NCI-H524 treated with DMSO at 0.1 percent for 48 hours (cell line): ENCODE measurements around the gene CLEC16A.
"Not testable (repeated sequence)": the region's sequence is repeated elsewhere in the genome, so short reads cannot be mapped to it uniquely, and the experiment has no call there.

Source experiments
- DNase-seq: peaks from one replicate; lab custom pipeline; 2025; lab: John Stamatoyannopoulos, UW

CLEC16A gene

DNA sequence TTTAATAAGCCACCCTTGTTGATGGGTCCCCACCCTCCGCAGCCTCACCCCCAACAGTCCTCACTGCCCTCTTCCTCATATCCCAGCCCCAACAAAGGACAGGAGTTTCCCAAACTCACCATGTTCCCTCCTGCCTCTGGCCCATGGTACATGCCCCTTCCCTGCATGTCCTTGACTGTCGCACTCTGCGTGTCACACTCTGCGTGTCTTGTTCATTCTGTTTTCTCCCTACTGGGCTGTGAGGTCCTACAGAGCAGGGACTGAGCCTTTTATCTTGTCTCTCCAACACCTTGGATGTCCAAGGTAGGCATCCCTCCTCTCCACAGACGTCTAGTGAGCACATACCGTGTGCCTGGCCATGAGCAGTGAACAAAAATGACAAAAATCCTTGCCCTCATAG is 156.9 kb downstream of the CLEC16A start:
- no peak for DNase-seq

DNA sequence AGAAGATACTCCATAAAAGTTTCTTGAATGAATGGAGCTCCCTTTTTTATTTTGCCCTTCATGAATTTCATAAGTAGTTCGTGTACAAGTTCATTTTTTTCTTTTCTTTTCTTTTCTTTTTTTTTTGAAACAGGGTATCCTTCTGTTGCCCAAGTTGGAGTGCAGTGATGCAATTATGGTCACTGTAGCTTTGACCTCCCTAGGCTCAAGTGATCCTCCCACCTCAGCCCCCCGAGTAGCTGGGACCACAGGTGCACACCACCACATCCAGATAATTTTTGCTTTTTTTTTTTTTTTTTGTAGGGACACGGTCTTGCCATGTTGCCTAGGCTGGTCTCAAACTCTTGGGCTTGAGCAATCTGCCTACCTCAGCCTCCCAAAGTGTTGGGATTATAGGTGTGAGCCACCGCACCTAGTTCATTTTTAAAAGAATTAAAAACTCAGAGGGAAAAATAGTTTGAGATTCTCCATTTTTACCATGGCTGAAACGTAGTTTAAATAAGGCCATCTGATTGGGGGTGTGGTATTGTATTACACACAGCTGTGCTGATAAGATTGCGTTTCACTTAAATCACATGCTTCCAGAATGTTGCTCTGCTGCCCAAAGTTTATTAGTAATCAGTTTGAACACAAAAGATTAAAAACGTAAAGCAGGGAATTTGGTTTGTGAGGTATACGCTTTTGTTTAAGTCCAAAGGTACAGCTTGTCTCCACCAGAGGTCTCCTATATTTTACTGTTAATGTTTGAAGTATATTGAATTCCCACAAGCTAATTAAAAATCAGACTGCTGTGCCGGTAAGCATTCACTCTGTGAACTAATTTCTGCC is 157.5 kb downstream of the CLEC16A start:
- DNase-seq, result no peak

DNA sequence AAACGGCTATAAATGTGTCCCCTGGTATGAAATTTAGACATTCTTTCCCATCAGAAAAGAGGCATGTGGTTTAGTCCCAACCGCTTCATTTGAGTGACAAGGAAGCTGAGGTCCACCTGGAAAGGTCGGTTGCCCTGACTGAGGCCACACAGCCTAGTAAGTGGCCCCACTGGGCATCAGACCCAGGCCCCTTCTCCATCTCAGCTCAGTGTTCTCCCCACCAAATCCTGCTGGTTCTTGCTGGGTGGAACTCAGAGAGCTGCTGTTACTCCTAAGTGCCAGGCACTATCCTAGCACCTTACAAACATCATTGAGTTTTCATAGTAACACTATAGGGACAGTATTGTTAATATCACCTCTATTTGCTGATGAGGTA is 158.1 kb downstream of the CLEC16A start:
- no peak for DNase-seq

DNA sequence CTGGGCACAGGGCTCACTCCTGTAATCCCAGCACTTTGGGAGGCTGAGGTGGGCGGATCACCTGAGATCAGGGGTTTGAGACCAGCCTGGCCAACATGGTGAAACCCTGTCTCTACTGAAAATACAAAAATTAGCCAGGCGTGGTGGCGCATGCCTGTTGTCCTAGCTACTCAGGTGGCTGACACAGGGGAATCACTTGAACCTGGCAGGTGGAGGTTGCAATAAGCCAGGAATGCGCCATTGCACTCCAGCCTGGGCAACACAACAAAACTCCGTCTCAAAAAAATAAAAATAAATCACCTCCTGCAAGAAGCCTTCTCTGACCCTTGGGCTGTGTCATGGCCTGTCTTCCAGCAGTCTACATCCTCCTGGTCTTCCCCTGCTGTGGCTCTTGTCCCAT is 158.9 kb downstream of the CLEC16A start:
- not testable (repeated sequence) for DNase-seq

DNA sequence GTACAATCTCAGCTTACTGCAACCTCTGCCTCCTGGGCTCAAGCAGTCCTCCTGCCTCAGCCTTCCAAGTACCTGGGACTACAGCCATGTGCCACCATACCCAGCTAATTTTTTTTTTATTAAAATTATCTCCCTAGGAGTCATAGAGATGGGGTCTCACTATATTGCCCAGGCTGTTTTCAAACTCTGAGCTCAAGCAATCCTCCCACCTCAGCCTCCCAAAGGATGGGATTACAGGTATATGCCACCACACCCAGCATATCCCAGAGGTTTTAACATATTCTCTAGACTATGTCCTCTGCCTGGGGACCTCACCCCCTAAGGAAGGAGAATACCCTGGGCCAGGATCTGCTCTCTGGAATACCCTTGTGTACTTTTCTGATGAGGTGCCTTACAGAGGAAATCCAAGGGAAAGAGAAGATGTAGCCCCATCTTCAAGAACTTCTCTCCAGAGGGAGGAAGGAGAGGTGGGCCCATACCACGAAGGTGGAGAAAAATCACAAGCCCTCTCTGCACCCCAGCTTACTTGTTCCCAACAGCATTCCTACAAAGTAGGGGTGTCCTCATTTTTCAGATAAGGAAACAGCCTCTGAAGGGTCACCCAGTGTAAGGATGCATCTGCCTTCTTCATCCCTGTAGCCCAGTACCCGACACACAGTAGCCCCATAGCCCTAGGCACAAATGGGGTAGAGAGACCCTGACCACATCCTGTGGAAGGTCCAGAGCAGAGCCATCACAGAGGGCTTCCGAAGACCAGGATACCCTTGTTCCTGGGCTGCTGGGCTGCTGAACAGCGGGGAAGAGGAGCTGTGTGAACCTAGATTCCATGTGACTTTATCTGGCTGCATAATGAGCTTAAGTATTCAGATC is 160.0 kb downstream of the CLEC16A start:
- DNase-seq, result no peak

DNA sequence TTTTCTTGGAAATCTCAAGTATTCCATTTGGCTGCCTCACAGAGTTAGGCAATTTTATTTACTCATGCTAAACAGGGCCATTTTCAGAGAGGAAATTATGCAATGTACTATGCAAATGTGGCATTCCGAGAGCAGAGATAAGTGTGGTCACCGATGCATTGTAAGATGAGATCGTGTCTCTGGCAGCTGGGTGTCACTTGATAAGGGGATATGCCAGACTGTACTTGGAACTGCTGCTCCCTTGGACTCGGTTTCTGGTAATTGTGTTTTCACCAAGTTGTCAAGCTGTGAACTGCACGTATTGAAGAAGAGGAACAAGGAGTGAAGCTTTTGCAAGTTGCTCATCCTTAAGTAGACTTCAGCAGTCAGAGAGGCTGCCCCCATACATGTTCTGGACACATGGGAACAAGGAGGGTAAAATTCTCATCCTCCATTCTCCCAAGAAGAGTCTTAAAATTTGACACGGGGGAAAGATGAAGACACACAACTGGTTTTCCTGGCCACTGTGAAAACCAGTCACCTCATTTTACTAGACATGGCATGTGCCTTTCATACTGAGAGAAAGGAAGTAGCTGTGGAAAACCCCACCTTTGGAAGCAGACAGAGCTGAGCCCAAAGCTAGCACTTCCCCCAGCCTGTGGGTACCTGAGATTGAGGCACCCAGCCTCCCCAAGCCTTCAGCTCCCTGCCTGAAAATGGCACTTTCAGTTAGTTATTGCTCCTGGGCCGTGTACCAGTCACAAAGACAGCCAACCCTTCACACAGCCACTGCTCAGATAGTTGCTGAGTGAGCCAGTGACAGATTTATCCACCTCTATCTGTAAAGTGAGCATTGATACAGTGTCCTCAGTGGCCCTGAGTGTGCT is 160.9 kb downstream of the CLEC16A start:
- DNase-seq, result peak; percentile 81

DNA sequence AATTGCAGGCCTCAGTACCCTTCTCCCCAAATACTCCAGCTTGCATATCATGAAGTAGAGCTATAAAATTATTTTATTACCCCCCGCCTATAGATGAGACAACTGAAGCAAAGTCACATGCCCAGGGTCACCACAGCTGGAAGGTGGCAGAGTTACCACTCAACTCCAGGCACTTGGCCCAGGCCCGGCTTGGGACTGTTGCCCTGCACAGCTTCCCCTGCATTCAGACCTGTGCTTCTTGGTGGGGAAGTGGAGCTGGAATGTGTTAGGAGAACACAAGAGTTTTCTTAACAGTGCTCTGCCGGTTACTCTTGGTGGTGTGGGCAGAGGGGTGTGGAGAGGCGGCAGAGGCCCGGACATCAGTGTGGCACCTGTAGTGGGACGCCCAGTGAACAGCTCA is 162.4 kb downstream of the CLEC16A start:
- DNase-seq, result no peak

DNA sequence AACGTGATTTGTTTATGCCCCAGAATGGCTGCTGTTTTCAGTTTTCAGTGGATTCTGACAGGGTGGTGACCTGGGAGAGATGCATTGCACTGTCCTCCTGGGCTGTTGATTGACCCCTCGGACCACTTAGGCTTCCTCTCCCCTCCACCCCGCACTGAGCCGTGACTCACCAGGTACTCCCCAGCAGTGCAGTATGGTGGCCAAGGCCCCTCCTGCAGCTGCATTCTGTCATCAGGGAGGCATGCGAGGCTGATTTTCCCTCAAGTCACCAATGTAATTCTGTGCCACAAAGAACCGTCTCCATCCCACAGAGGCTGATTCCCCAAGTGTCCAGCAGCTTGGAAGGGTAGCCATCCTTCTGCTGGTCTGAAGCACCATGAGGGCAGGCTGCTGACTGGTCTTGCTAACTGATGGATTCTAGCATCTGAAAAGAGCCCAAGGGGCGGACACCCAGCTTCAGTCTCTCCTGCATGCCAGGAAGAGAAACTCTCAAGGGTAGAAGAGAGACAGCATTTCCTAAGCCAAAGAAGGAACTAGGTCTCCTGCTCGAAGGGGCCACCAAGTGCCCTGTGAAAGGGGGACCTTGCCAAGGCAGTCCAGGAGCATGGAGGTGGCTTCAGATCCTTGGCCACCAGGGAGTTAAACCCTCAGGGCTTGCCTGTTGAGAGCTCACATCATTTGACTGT is 163.6 kb downstream of the CLEC16A start:
- no peak for DNase-seq

DNA sequence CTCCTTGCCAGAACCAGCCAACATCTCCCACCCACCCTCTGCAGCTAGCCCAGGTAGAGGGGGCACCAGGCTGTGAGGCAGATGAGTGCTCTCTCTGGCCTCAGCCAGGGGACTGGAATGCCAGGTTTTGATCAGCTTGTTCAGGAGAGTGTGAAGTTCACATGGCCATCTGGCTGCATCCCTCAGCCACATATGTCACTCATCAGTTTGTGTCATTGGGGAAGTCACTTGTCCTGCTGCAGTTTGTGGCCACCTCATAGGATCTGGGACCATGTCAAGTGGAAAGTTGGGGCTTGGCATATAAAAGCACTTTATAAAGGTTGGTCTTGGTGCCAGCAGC is 164.1 kb downstream of the CLEC16A start:
- peak; percentile 46 for DNase-seq

DNA sequence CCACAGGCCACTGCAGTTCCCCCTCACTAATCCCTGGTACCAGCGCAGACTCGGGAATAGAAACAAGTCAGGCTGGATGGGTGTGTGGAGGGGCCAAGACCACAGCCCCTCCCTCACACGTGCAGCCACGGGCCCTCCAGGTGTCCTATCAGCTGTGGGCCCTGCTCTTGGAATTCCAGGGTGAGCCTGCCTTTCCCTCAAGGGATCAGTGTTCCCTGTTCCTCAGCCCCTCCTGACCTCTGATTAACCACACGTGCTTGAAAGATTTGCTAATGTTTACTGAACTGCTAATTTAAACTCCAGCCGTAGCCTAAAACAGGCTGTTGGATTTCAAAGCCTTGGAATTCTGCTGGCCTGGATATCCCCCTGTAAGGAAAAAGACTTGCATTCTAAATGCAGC is 165.2 kb downstream of the CLEC16A start:
- DNase-seq, result no peak

DNA sequence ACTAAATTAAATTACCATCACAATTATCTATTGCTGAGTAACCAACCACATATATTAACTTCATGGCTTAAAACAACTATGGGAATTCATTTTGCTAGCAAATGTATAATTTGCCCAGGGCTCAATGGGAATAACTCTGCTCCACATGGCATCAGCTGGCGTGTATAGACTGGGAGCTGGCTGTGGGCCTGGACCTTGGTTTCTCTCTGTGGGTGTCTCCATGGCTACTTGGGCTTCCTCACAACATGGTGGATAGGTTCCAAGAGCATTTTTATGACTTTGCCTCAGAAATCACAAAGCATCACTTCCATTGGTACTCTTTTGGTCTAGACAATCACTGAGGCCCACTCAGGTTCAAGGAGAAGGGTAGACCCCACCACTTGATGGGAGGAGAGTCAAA is 166.8 kb downstream of the CLEC16A start:
- DNase-seq, result no peak

DNA sequence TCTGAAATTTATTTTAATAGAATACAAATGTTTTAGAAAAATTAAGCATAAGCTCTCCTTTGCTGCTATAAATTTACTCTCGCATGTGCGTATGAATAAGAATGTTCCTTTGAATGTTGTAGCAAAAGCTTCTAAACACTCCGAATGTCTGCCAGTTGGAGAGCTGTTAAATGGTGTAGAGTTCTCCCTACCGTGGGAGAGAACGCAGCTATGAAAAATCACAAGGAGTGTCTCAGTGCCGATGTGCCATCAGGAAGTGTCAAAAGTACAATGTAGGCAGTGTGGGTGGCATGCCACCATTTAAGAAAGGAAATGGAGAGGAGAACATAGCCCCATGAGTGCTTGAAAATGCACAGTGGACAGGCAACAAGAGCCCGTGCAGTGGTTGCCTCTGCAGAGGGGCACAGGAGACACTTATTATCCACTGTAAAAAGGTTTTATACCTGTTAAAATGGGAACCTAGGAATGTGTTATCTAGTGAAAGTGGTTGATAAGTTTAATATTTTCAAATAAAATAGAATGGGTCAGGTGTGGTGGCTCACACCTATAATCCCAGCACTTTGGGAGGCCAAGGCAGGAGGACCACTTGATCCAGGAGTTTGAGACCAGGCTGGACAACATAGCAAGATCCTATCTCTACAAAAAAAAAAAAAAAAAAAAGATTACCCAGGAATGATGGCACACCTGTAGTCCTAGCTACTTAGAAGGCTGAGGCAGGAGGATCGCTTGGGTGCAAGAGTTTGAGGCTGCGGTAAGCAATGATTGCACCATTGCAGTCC is 167.7 kb downstream of the CLEC16A start:
- no peak for DNase-seq

DNA sequence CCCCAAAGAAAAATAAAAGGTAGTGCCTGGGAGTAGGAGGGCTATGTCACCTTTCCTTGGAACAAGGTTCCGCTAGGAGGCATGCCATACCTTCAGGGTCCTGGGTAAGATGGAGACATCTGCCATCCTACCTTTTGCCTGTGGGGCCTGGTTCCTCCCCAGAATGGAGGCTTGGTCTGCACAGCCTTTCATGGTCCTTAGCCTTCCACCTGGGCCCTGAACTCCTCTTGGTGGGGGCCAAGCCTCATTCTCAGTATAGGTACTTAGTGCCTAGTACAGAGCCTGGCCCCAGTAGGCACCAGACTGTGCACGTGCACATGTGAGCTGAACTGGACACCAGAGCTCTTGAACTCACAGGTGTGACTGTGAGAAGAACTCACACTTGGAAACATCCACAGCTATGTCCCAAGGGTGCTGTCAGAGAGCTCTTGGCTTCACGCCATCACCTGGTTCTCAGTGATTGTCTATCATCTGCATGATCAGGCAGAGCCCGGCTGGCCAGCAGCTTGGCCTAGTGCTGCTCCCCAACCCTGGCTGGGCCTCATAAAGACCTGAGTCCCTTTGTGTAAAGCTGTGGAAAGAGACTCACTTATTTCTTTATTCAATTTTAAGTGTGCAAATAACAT is 168.5 kb downstream of the CLEC16A start:
- no peak for DNase-seq

DNA sequence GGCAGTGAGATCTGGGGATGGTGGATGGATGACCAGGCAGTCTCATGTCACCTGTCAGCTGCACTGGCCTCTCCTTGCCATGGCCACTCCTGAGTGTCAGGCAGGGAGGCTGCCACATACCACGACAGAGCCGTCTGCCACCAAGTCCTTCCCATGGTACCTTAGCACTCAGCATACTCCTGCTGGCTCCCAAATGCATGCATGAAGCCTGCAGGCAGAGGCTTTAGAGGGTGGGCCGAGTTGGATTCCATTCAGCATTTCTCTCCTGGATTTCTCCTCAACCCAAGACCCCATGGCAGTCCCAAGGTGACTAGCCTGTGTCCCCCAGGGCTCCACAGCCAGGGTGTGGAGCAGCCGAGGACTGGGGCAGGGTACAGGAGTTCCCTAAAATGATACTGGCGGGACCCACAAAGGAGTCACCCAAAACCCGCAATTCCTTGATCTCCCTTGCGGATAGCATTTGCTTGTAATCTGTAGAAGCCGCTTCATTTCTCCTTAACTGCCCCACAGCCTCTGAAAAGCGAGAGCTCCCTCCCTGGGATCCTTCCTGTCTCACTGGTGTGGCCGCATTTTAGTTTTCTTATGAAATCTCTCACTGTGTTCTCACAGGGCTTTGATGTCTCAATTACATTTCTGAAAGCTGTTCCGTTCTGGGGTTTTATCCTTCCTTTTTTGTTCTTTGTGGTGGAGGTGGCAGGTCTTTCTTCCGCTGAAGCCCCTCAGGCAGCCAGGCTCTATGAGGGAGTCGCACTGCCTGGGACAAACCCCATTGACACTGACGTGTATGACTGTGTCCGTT is 170.2 kb downstream of the CLEC16A start:
- no peak for DNase-seq

DNA sequence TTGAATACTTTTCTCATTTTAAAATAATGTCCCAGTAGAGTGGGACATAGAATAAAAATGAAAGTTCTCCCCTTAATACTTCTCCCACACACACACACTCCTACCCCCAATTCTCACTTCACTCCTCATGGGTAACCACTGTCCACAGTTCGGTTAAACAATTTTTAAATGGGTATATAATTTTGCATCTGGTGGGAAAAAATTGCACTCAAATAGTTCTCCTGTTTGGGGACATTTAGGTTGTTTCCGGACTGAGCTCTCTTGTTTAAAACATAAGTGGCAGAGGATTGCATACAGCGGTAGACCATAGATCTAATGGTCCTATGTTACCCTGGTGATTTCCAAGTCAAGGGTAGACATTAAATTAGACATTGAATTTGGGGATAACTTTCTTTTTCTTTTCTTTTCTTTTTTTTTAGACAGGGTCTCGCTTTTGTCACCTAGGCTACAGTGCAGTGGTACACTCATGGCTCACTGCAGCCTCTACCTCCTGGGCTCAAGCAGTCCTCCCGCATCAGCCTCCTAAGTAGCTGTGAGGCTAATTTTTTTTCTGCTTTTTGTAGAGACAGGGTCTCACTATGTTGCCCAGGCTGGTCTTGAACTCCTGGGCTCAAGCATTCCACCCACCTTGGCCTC is 173.3 kb downstream of the CLEC16A start:
- DNase-seq, result no peak

DNA sequence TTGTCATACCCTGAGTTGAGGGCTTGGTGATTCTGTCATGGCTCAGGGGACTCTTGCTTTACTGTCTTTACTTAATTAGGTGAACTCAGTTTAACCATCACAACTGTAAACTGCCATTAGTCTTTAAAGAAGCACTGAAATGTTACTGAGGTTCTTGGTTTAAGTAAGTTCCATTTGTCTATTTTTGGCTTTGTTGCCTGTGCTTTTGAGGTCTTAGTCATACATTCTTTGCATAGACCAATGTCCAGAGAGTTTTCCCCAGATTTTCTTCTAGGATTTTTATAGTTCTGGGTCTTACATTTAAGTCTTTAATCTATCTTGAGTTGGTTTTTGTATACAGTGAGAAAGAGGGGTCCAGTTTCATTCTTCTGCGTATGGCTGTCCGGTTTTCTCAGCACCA is 174.1 kb downstream of the CLEC16A start:
- DNase-seq, result no peak

DNA sequence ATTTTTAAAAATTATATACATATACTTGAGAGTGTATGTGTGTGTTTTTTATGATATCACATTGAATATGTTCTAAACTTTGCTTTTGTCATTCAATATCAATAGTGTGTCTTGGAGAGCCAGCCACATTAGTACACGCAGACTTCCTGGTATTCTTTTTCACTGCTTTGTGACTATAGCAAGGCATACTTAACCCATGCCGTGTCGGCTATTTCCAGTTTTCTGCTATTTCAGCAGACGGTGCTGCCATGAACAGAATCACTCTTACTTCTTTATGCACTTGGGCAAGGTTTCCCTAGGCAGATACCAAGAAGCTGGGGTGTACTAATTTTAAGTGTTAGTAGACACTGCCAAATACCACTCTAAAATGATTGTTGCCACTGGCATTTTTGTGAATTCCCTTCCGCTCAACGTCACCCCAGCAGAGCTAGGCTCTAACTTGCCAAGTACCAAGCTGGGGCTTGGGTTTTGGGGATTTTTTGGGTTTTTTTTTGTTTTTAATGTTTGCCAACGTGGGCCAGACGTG is 176.8 kb downstream of the CLEC16A start:
- DNase-seq, result no peak

DNA sequence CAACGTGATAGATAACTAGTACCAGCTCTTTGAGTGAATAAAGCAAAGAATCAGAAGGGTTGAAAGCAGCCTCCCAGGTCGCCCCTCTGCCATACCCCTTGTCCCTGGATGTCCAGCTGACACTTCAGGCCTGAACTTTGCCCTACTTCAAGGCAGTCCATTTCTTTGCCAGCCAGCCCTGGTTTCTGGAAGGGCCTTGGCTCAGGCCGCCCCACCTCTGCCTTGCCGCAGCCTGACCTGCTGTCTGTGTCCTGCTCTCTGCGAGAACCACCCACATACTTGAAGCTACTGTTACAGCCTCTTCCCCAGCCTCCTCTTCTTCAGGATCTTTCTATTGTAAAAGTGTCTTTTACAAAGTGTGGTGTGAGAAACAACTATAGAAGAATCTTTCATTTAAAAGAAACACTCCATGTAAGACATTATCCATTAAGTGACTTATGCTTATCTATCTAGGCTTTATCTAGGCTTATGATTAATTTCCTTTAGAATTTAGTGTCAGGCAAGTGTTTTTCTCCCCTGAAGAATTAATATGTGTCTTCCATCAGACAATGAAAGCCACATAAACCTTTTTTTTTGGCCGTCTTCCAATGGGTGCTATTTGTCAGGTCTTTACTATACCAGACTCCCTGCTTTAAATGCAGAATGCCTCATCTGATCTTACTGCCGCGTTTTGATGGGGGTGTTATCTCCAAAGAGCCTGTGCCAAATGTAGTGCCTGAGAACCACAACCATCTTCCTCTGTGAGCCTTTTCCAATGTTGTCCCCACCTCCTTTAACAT is 177.7 kb downstream of the CLEC16A start:
- no peak for DNase-seq
